ENCODE results near the gene RARA.

DNA sequence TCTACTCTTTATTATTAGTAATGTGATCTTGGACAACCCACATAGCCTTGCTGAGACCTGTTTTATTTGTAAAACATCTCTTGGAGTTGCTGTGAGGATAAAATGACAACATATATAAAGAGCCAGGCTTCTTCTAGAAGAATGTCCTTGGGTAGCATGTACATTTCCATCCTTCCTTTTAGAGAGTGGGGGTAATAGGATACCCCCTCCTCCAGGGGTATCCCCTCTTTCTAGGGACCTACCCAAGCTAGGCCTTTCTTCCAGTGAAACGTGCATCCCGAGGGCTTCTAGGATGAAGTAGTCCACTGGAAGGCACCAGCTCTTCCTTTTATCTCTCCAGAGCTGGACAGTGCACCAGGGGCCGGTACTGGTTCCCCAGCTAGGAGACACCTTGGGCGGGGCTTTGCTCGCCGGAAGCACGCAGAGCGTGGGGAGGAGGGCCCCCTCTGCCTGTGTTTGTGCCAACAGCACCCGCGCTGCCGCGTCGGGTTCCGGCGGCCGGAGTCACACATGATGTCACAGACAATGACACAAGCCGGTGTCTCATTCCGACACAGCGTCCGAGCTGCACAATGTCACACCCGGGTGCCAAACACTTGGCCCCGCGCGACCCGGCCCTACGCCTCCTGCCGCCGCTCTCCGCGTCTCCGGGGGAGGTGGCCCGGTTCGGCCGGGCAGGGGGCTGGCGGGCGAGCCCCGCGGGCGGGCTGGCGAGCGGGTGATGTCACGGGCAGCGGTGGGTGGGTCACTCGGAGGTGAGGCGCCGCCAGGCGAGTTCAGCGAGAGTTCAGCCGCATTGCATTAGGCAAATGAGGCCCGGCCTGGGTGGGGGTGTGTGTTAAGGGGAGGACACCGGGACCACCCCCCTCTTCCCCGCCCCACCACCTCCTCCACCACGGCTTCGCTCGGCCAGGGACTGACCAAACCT lies 32.2 kb downstream of the RARA start:
- no peak for TF ChIP-seq YY1 (IDR thresholded peaks at IDR 0.05; ENCODE audit: insufficient read depth, insufficient read length)
- no peak for TF ChIP-seq ZNF274 (IDR thresholded peaks at IDR 0.05; ENCODE audit: low read depth, low read length)
- no peak for TF ChIP-seq SUZ12 (IDR thresholded peaks at IDR 0.05; ENCODE audit: extremely low read depth, insufficient read depth, insufficient read length)
